GM10248 (cell line): ENCODE results near the gene COMT.

Experiments
- CTCF ChIA-PET: fragments of 300-600 bp; sonication (Branson Sonifier 250); formaldehyde crosslinking; extraction: SDS; loops from one replicate; lab custom pipeline; 2021; ENCODE audit warnings: antibody characterized with exemption; lab: Yijun Ruan, JAX
- POLR2A ChIA-PET: fragments of 350-650 bp; sonication (Branson Sonifier 250); formaldehyde crosslinking; extraction: SDS; loops from one replicate; lab custom pipeline; 2020; ENCODE audit warnings: antibody characterized with exemption; lab: Yijun Ruan, JAX
- DNase-seq: peaks from one replicate; pipeline ENCODE4 v3.0.0; 2012; ENCODE audit errors: extremely low spot score
- TF ChIP-seq, protein P1 (sequence below): IDR thresholded peaks from 2 replicates; pipeline ENCODE4 v1.5.1; 2012; ENCODE audit warnings: mild to moderate bottlenecking, low read depth; ENCODE audit errors: extremely low read depth, missing control alignments, control extremely low read depth

Gene COMT

DNA sequence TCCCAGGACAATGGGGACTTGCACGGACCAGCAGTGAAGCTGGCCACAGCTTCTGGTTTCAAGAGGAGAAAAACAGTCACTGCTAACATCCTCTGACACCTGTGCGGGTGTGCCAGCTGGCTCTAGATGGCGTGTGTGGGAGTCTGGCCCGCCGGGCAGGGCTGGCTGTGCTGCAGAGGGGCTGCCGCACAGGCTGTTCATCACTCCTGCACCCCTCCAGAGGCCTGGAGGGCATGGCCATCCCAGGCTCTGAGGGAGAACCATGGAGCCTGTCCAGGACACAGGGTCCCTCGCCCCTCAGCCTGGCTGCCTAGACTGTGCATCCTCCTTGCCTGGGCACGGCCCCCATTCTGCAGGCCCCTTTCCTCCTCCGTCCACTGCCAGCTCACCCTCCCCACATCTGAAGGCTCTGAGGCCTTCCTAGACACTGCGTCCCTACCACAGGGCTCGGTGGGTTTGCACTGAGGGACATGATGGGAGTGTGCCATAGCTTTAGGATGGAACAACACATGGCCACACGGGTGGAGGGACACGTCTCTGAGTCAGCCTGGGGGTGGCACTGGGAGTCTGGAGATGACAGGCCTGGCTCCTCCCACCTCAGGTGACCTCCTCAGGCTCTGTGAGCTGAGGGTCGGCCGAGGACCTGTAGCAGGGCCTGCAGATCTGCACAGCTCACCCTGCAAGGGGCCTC lies 44.8 kb upstream of the COMT start:
- ChIA-PET POLR2A (no interaction called here), CTCF (interaction anchor here (1.1 to 2.0 kb wide), 3 partner anchors 13 to 166 kb away, joined by 3 to 11 read pairs (median 5); no protein-coding TSS in a partner anchor)
- TF ChIP-seq, protein P1, sequence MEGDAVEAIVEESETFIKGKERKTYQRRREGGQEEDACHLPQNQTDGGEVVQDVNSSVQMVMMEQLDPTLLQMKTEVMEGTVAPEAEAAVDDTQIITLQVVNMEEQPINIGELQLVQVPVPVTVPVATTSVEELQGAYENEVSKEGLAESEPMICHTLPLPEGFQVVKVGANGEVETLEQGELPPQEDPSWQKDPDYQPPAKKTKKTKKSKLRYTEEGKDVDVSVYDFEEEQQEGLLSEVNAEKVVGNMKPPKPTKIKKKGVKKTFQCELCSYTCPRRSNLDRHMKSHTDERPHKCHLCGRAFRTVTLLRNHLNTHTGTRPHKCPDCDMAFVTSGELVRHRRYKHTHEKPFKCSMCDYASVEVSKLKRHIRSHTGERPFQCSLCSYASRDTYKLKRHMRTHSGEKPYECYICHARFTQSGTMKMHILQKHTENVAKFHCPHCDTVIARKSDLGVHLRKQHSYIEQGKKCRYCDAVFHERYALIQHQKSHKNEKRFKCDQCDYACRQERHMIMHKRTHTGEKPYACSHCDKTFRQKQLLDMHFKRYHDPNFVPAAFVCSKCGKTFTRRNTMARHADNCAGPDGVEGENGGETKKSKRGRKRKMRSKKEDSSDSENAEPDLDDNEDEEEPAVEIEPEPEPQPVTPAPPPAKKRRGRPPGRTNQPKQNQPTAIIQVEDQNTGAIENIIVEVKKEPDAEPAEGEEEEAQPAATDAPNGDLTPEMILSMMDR: no peak
- DNase-seq: no peak

- DNase-seq: no peak
- CTCF ChIA-PET: interaction anchor here (1.2 to 2.0 kb wide), 2 partner anchors 12 to 167 kb away, joined by 5 to 11 read pairs; no protein-coding TSS in a partner anchor
- TF ChIP-seq, protein P1: no peak
- POLR2A ChIA-PET: no interaction called here
Observed at GRCh38 chr22:19897726-19898125, 43.8 kb upstream of the COMT start.

DNA sequence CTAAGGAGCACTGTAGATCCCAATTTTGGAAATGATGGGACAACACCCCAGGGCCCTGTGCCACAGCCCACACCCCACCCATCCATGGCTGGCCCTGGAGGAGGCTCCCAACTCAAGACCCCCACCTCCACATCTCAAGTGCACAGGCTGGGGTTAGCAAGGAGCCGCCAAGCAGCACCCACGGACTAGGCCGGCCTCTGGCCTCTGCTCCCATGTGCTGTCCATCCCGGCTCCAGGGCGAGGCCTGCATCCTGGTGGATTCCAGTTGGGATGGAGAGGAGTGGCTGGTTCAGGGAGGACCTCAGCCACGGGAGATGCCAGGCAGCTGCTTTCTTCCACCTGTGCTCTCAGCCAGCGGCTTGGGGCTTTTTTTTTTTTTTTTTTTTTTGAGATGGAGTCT lies 43.4 kb upstream of the COMT start:
- DNase-seq: no peak
- TF ChIP-seq, protein P1: no peak
- CTCF ChIA-PET: interaction anchor here (1.2 to 2.0 kb wide), 4 partner anchors 10 to 168 kb away, joined by 4 to 7 read pairs (median 6); no protein-coding TSS in a partner anchor
- POLR2A ChIA-PET: no interaction called here

DNA sequence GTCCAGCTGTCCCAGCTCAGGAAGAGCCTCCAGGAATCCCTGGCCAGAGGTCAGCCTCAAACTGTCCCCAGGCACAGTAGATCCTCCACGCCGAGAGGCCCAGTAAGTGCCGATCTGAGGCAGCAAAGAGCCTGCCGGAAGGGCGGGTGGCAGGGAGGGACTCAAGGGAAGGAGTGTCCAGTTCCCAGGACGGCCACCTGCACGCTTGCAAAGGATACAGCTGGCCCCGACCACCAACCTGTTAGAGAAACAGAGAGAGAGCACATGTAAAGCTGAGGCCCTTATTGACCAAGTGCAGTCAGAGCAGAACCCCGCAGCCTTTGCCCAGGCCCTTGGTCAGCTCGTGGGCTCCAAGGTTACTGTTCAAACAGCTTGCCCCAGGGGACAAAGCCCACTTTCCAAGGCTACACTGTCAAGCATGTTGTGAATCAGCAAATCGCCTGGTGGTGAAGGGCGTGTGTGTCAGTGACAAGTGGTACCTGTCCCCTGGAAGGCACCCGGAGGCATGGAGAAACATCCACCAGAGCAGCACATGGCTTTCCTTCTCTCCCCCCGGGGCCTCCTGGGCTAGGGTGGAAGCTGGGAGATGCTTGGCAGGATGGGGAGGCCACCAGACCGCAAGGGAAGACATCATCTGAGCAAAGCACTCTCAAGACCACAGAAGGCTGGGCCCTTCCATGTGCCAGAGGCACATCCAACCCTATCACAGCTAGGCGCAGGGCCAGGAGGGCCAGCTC lies 42.6 kb upstream of the COMT start:
- no peak for DNase-seq
- POLR2A ChIA-PET: no interaction called here
- CTCF ChIA-PET: interaction anchor here (1.3 to 2.0 kb wide), 3 partner anchors 9 to 169 kb away, joined by 4 to 7 read pairs (median 6); no protein-coding TSS in a partner anchor
- TF ChIP-seq, protein P1: no peak

DNA sequence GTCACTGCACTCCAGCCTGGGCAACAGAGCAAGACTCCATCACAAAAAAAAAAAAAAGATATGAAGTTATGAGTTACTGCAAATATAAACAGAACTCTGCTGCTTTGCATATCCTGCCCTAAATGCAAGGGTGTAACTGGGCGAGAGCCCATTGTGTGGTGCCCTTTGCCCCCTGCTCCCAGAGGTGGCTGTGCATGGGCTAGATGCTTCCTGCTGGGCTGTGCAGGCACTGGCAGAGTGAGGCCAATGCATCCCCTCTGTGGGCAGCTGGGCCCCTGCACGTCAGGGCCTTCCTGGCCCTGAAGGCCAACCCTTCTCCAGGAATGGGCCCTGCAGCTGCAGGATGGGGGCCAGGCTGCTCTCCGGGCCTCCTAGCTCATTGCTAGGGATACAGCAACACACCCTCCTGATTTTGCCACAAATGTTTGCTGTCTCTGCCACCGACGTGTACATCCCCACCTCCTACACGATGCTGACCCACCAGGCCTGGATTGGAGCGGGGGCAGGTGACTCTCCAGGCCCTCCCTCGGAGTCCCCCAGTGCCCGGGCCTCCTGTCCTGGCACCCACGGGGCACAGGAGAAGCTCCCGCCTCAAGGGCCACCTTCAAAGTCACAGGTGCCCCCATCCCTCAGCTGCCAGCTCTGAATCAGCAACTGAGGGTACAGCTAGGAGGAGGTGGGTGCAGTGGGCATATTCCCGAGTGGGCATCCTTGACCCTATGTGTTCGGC lies 40.7 kb upstream of the COMT start:
- TF ChIP-seq, protein P1: no peak
- CTCF ChIA-PET: interaction anchor here (1.6 to 6.8 kb wide), 4 partner anchors 11 to 222 kb away, joined by 3 to 46 read pairs (median 12); no protein-coding TSS in a partner anchor
- POLR2A ChIA-PET: no interaction called here
- DNase-seq: no peak
